ENCODE measurements around the gene SRRM5. TPM values are rescaled to one million over a fixed set of nuclear protein-coding genes. Genes with fewer than 3 reads are reported as not detected.

The SRRM5 gene
- total and polyA plus RNA-seq, 4 donors: 0.22 to 0.49 (median 0.31) TPM; not detected in 1

- Histone ChIP-seq H3K27me3 (ENCODE audit: control insufficient read depth in 3 of 3, insufficient read depth in 3 of 3, low read length in 2 of 3) (no peaks in the 10 kb centered on the region), H3K36me3 (ENCODE audit: control insufficient read depth in 4 of 4, insufficient read depth in 4 of 4, low read length in 4 of 4) (no peaks in the 10 kb centered on the region), H3K4me3 (no peak overlapping the region), H3K9me3 (ENCODE audit: control insufficient read depth in 4 of 4, insufficient read depth in 3 of 4, low read length in 3 of 4) (no peaks in the 10 kb centered on the region), H3K27ac (ENCODE audit: low read depth in 1 of 2, low read length in 1 of 2) (no peak overlapping the region), H3K9ac (ENCODE audit: insufficient read depth in 1 of 2, low read length in 2 of 2) (no peak overlapping the region), H3K4me1 (ENCODE audit: control insufficient read depth in 5 of 5, insufficient read depth in 5 of 5, low read length in 5 of 5) (peaks cover 0 to 6% (median 0%) of the 10 kb centered on the region in 5 donors)
- no peak for DNase-seq
- WGBS, 2 donors: 65 to 79% methylated on average over 32 of the region's 32 CpGs
- ATAC-seq (ENCODE audit: insufficient read depth, low FRiP score): no peak
- no peak for TF ChIP-seq CTCF (IDR thresholded peaks at IDR 0.05; ENCODE audit: control extremely low read depth, extremely low read depth)
Observed at GRCh38 chr19:43625918-43626579, 14.2 kb downstream of the SRRM5 start.

- TF ChIP-seq CTCF (IDR thresholded peaks at IDR 0.05; ENCODE audit: control extremely low read depth, extremely low read depth): no peak
- 52 to 65% methylated on average over 17 of the region's 17 CpGs for WGBS, 2 donors
- Histone ChIP-seq H3K9ac (ENCODE audit: insufficient read depth in 1 of 2, low read length in 2 of 2) (no peak overlapping the region), H3K27me3 (ENCODE audit: control insufficient read depth in 3 of 3, insufficient read depth in 3 of 3, low read length in 2 of 3) (no peaks in the 10 kb centered on the region), H3K4me3 (no peak overlapping the region), H3K27ac (ENCODE audit: low read depth in 1 of 2, low read length in 1 of 2) (no peak overlapping the region), H3K36me3 (ENCODE audit: control insufficient read depth in 4 of 4, insufficient read depth in 4 of 4, low read length in 4 of 4) (no peaks in the 10 kb centered on the region), H3K4me1 (ENCODE audit: control insufficient read depth in 5 of 5, insufficient read depth in 5 of 5, low read length in 5 of 5) (peaks cover 0 to 6% (median 0%) of the 10 kb centered on the region in 5 donors), H3K9me3 (ENCODE audit: control insufficient read depth in 4 of 4, insufficient read depth in 3 of 4, low read length in 3 of 4) (no peaks in the 10 kb centered on the region)
- ATAC-seq (ENCODE audit: insufficient read depth, low FRiP score): no peak
- DNase-seq: no peak
Observed at GRCh38 chr19:43626838-43627237, 14.9 kb downstream of the SRRM5 start.

- WGBS, 2 donors: 94% methylated on average over 3 of the region's 3 CpGs
- no peaks in the 10 kb centered on the region for H3K36me3 ChIP-seq (ENCODE audit: control insufficient read depth in 4 of 4, insufficient read depth in 4 of 4, low read length in 4 of 4)
- TF ChIP-seq CTCF (IDR thresholded peaks at IDR 0.05; ENCODE audit: control extremely low read depth, extremely low read depth): no peak
- H3K9me3 ChIP-seq (ENCODE audit: control insufficient read depth in 4 of 4, insufficient read depth in 3 of 4, low read length in 3 of 4): no peaks in the 10 kb centered on the region
- no peak overlapping the region for H3K9ac ChIP-seq (ENCODE audit: insufficient read depth in 1 of 2, low read length in 2 of 2)
- H3K27ac ChIP-seq (ENCODE audit: low read depth in 1 of 2, low read length in 1 of 2): no peak overlapping the region
- ATAC-seq (ENCODE audit: insufficient read depth, low FRiP score): no peak
- H3K4me1 ChIP-seq (ENCODE audit: control insufficient read depth in 5 of 5, insufficient read depth in 5 of 5, low read length in 5 of 5): peaks cover 0 to 6% (median 0%) of the 10 kb centered on the region in 5 donors
- DNase-seq: no peak
- H3K4me3 ChIP-seq: no peak overlapping the region
- H3K27me3 ChIP-seq (ENCODE audit: control insufficient read depth in 3 of 3, insufficient read depth in 3 of 3, low read length in 2 of 3): no peaks in the 10 kb centered on the region
Observed at GRCh38 chr19:43628646-43629326, 16.9 kb downstream of the SRRM5 start.

Data from lung (tissue), 12 donors.